GM23338 (cell line): ENCODE data around the gene CCT5. TPM values are rescaled to one million over a fixed set of nuclear protein-coding genes. Genes with fewer than 3 reads are reported as not detected.

Experiments
- ATAC-seq: fragments of 200-7000 bp; cut with Tn5 transposase; 3 replicates; pipeline ENCODE4 v1.9.1; 2020
- DNase-seq: peaks from one replicate; pipeline ENCODE4 v3.0.0-alpha.2; 2015; ENCODE audit warnings: low spot score
- H2AFZ ChIP-seq: fragments of 200-600 bp; sonication (generic); 2 replicates; pipeline ENCODE4 v1.8.0; 2016; ENCODE audit warnings: antibody characterized with exemption, mild to moderate bottlenecking, moderate library complexity
- H3F3A ChIP-seq: fragments of 200-600 bp; sonication (generic); replicated peaks from 2 replicates; pipeline ENCODE4 v1.8.0; 2017; ENCODE audit warnings: antibody characterized with exemption, mixed run types, low read depth
- H3K27ac ChIP-seq: fragments of 200-600 bp; sonication (generic); 2 replicates; pipeline ENCODE4 v1.6.1; 2016; ENCODE audit warnings: low read depth
- H3K27me3 ChIP-seq: fragments of 200-600 bp; sonication (generic); 2 replicates; pipeline ENCODE4 v1.8.0; 2016; ENCODE audit warnings: mild to moderate bottlenecking, mixed run types, moderate library complexity; ENCODE audit not compliant: insufficient read depth
- H3K36me3 ChIP-seq: fragments of 200-600 bp; sonication (generic); 2 replicates; pipeline ENCODE4 v1.8.0; 2016; ENCODE audit warnings: mild to moderate bottlenecking; ENCODE audit not compliant: insufficient read depth
- H3K4me1 ChIP-seq: fragments of 200-600 bp; sonication (generic); 2 replicates; pipeline ENCODE4 v1.8.0; 2016; ENCODE audit warnings: mild to moderate bottlenecking, moderate library complexity; ENCODE audit not compliant: insufficient read depth
- H3K4me2 ChIP-seq: fragments of 200-600 bp; sonication (generic); 2 replicates; pipeline ENCODE4 v1.7.1; 2017; ENCODE audit warnings: mixed run types
- H3K4me3 ChIP-seq: fragments of 200-600 bp; sonication (generic); 2 replicates; pipeline ENCODE4 v1.6.1; 2016; ENCODE audit warnings: mixed run types
- H3K79me2 ChIP-seq: fragments of 200-600 bp; sonication (generic); replicated peaks from 2 replicates; pipeline ENCODE4 v1.8.0; 2017; ENCODE audit warnings: mild to moderate bottlenecking; ENCODE audit not compliant: insufficient read depth
- H3K9me2 ChIP-seq: fragments of 200-600 bp; sonication (generic); 2 replicates; pipeline ENCODE4 v1.8.0; 2017; ENCODE audit not compliant: insufficient read depth
- H4K20me1 ChIP-seq: fragments of 200-600 bp; sonication (generic); replicated peaks from 2 replicates; pipeline ENCODE4 v1.8.0; 2017; ENCODE audit warnings: mild to moderate bottlenecking; ENCODE audit not compliant: insufficient read depth
- H3K27ac Mint-ChIP-seq: 2 replicates; pipeline ENCODE4 v1.8.0; 2020; ENCODE audit warnings: inconsistent platforms, mild to moderate bottlenecking, moderate library complexity, mixed read lengths
- H3K27me3 Mint-ChIP-seq: 3 replicates; pipeline ENCODE4 v1.8.0; 2022; ENCODE audit warnings: low read depth, mild to moderate bottlenecking, moderate library complexity, mixed read lengths, inconsistent platforms; ENCODE audit not compliant: insufficient read depth, poor library complexity
- H3K36me3 Mint-ChIP-seq: 3 replicates; pipeline ENCODE4 v1.8.0; 2021; ENCODE audit warnings: low read depth, mild to moderate bottlenecking, inconsistent platforms, moderate library complexity, mixed read lengths
- H3K4me1 Mint-ChIP-seq: 3 replicates; pipeline ENCODE4 v1.8.0; 2020; ENCODE audit warnings: mild to moderate bottlenecking, inconsistent platforms, mixed read lengths
- H3K4me3 Mint-ChIP-seq: 3 replicates; pipeline ENCODE4 v1.8.0; 2021; ENCODE audit warnings: moderate library complexity, mild to moderate bottlenecking, inconsistent platforms, mixed read lengths
- H3K9me3 Mint-ChIP-seq: 3 replicates; pipeline ENCODE4 v1.8.0; 2020; ENCODE audit warnings: moderate library complexity, mild to moderate bottlenecking, inconsistent platforms, mixed read lengths
- CREB1 ChIP-seq: fragments of 250-450 bp; sonication (Bioruptor Pico); IDR thresholded peaks from 2 replicates; pipeline ENCODE4 v1.5.0; 2020; ENCODE audit warnings: low read depth, mild to moderate bottlenecking, moderate library complexity
- CTCF ChIP-seq, 2 experiments: fragments of 200-600 bp in 1 of 2; sonication (generic) in 1 of 2; conservative IDR thresholded peaks; 2 replicates each; pipeline versions ENCODE4 v1.5.1 to v1.6.1; 2016 to 2017; ENCODE audit warnings: antibody characterized with exemption in 2 of 2, low read depth in 2 of 2, mild to moderate bottlenecking in 2 of 2, moderate library complexity in 1 of 2
- EZH2 ChIP-seq: fragments of 200-600 bp; sonication (generic); IDR thresholded peaks from one replicate; pipeline ENCODE4 v1.8.0; 2017; ENCODE audit warnings: antibody characterized with exemption, mild to moderate bottlenecking, low read depth; ENCODE audit not compliant: unreplicated experiment
- EZH2phosphoT487 ChIP-seq: fragments of 200-600 bp; sonication (generic); IDR thresholded peaks from one replicate; pipeline ENCODE4 v1.8.1; 2018; ENCODE audit warnings: antibody characterized with exemption; ENCODE audit not compliant: unreplicated experiment
- JUNB ChIP-seq: IDR thresholded peaks from one replicate; pipeline ENCODE4 v1.6.1; 2016; ENCODE audit warnings: antibody characterized with exemption; ENCODE audit not compliant: unreplicated experiment
- STAT1 ChIP-seq: IDR thresholded peaks from one replicate; pipeline ENCODE4 v1.6.1; 2016; ENCODE audit warnings: antibody characterized with exemption; ENCODE audit not compliant: unreplicated experiment
- ZNF331 ChIP-seq: fragments of 250-450 bp; sonication (Bioruptor Pico); IDR thresholded peaks from 2 replicates; pipeline ENCODE4 v1.5.0; 2020; ENCODE audit warnings: low read depth, mild to moderate bottlenecking, moderate library complexity
- polyA plus RNA-seq: library from polyadenylated mRNA; unstranded; fragments of >200 nt; fragmentation: Nextera tagmentation; extraction: Ambion mirVana; gene quantifications from 2 replicates; pipeline ENCODE4 v1.2.1, GENCODE V29; 2016
- total RNA-seq: library from RNA; depleted of rRNA; stranded (reverse); fragments of >200 nt; shearing (Covaris generic); gene quantifications from 2 replicates; pipeline ENCODE4 v1.2.3, GENCODE V29; 2014
- TF ChIP-seq, protein P1 (sequence below): IDR thresholded peaks from one replicate; pipeline ENCODE4 v1.6.1; 2018; ENCODE audit warnings: antibody characterized with exemption; ENCODE audit not compliant: unreplicated experiment

The CCT5 gene
- total and polyA plus RNA-seq, 2 experiments from 2014 or later, result 576 to 661 TPM

GRCh38 chr5:10286162-10286861, 36.2 kb downstream of the CCT5 start:
- no peak overlapping the region for H3K4me3 Mint-ChIP-seq
- H3K27ac ChIP-seq, result no peak overlapping the region
- no peaks in the 10 kb centered on the region for H3K36me3 ChIP-seq
- no peaks in the 10 kb centered on the region for H3K4me1 ChIP-seq
- peaks cover 24% of the 10 kb centered on the region for H3K36me3 Mint-ChIP-seq
- ATAC-seq (no peak), DNase-seq (no peak)
- peaks cover 2% of the 10 kb centered on the region for H3K27me3 Mint-ChIP-seq
- no peaks in the 10 kb centered on the region for H4K20me1 ChIP-seq
- TF ChIP-seq, protein P1, sequence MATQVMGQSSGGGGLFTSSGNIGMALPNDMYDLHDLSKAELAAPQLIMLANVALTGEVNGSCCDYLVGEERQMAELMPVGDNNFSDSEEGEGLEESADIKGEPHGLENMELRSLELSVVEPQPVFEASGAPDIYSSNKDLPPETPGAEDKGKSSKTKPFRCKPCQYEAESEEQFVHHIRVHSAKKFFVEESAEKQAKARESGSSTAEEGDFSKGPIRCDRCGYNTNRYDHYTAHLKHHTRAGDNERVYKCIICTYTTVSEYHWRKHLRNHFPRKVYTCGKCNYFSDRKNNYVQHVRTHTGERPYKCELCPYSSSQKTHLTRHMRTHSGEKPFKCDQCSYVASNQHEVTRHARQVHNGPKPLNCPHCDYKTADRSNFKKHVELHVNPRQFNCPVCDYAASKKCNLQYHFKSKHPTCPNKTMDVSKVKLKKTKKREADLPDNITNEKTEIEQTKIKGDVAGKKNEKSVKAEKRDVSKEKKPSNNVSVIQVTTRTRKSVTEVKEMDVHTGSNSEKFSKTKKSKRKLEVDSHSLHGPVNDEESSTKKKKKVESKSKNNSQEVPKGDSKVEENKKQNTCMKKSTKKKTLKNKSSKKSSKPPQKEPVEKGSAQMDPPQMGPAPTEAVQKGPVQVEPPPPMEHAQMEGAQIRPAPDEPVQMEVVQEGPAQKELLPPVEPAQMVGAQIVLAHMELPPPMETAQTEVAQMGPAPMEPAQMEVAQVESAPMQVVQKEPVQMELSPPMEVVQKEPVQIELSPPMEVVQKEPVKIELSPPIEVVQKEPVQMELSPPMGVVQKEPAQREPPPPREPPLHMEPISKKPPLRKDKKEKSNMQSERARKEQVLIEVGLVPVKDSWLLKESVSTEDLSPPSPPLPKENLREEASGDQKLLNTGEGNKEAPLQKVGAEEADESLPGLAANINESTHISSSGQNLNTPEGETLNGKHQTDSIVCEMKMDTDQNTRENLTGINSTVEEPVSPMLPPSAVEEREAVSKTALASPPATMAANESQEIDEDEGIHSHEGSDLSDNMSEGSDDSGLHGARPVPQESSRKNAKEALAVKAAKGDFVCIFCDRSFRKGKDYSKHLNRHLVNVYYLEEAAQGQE, result no peak
- TF ChIP-seq ZNF331 (CRISPR knock-in tag) (no peak), STAT1 (no peak)
- H3K4me1 Mint-ChIP-seq, result peaks cover 5% of the 10 kb centered on the region; the same call in 2 of the 3 replicates
- H3K4me2 ChIP-seq, result no peak overlapping the region
- no peaks in the 10 kb centered on the region; the same call in 2 of the 3 replicates for H3K9me3 Mint-ChIP-seq
- no peaks in the 10 kb centered on the region for H3K27me3 ChIP-seq
- 0 out of 2 replicates have a peak, but pooled peaks cover 3% of the 10 kb centered on the region for H3F3A ChIP-seq
- no peak overlapping the region for H3K4me3 ChIP-seq
- H3K9me2 ChIP-seq, result no peaks in the 10 kb centered on the region
- H2AFZ ChIP-seq, result no peak overlapping the region
- no peaks in the 10 kb centered on the region; the same call in 1 of the 2 replicates for H3K79me2 ChIP-seq
- no peak overlapping the region for H3K27ac Mint-ChIP-seq

DNA sequence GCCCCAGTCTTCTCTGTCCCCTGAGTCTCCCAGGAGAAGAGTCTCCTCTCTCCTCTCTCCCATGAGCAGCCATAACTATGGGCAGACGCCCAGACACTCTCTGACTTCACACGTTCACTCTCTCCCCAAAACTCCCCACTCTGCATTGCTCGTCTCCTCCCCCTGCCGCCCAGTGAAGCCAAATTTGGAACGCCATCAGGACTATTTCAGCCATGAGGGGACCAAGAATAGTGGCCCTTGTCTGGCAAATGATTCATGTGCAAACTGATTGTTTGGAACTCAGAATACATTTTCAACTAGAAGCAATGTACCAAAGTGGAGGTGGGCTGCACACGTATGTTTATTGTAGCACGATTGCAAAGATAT, 36.8 kb downstream of the CCT5 start:
- Mint-ChIP-seq H3K36me3 (peaks cover 27% of the 10 kb centered on the region), H3K4me3 (no peak overlapping the region), H3K9me3 (no peaks in the 10 kb centered on the region; the same call in 2 of the 3 replicates), H3K27ac (no peak overlapping the region; the same call in 1 of the 2 replicates), H3K27me3 (peaks cover 2% of the 10 kb centered on the region), H3K4me1 (peaks cover 8% of the 10 kb centered on the region)
- Histone ChIP-seq H3K36me3 (no peaks in the 10 kb centered on the region), H2AFZ (no peak overlapping the region), H3K4me3 (no peak overlapping the region), H3K27me3 (no peaks in the 10 kb centered on the region), H3K4me1 (no peaks in the 10 kb centered on the region), H3K9me2 (no peaks in the 10 kb centered on the region), H4K20me1 (no peaks in the 10 kb centered on the region), H3K27ac (no peak overlapping the region), H3F3A (0 out of 2 replicates have a peak, but pooled peaks cover 3% of the 10 kb centered on the region), H3K79me2 (no peaks in the 10 kb centered on the region; the same call in 1 of the 2 replicates), H3K4me2 (no peak overlapping the region)
- no peak for ATAC-seq
- no peak for TF ChIP-seq CREB1
- TF ChIP-seq EZH2, result no peak
- TF ChIP-seq, protein P1, result no peak
- TF ChIP-seq CTCF (conservative IDR thresholded peaks at IDR 0.05; ENCODE audit: low read depth in 2 of 2), result no peak
- no peak for TF ChIP-seq JUNB
- TF ChIP-seq ZNF331 (CRISPR knock-in tag), result no peak
- TF ChIP-seq EZH2phosphoT487, result no peak
- DNase-seq, result no peak
